Mesodermal cell (in vitro differentiated cells): ENCODE data around the gene ARL6IP5.

Source experiments
- H3K27ac ChIP-seq: 2 replicates; pipeline ENCODE4 v1.7.0; 2013; ENCODE audit warnings: mild to moderate bottlenecking, low read depth, low read length, moderate library complexity; ENCODE audit not compliant: severe bottlenecking
- H3K36me3 ChIP-seq: 2 replicates; pipeline ENCODE4 v1.7.1; 2013; ENCODE audit warnings: mild to moderate bottlenecking, low read length, moderate library complexity; ENCODE audit not compliant: control insufficient read depth, insufficient read depth
- H3K4me1 ChIP-seq: one replicate; pipeline ENCODE4 v1.7.1; 2013; ENCODE audit warnings: mild to moderate bottlenecking, low read length; ENCODE audit not compliant: insufficient read depth, control insufficient read depth, poor library complexity, severe bottlenecking
- H3K4me3 ChIP-seq: 2 replicates; pipeline ENCODE4 v1.7.0; 2013; ENCODE audit warnings: low read length, control low read depth, mild to moderate bottlenecking; ENCODE audit not compliant: insufficient read depth, poor library complexity, severe bottlenecking; ENCODE audit errors: extremely low read depth
- H3K9me3 ChIP-seq: 2 replicates; pipeline ENCODE4 v1.7.1; 2013; ENCODE audit warnings: mild to moderate bottlenecking, low read length, moderate library complexity; ENCODE audit not compliant: control insufficient read depth
- WGBS, 2 experiments: methylation state at CpG; one replicate each; pipeline ENCODE4 v1.1.5; 2013; ENCODE audit warnings: missing lambda C conversion rate in 2 of 2; ENCODE audit not compliant: insufficient coverage in 2 of 2; 5-methylcytosine and 5-hydroxymethylcytosine counted together

Gene ARL6IP5

GRCh38 chr3:69102384-69102783 lies 17.6 kb downstream of the ARL6IP5 start:
- H3K27ac ChIP-seq = no peak overlapping the region
- peaks cover 61% of the 10 kb centered on the region for H3K36me3 ChIP-seq
- no peak overlapping the region for H3K4me3 ChIP-seq
- peaks cover 14% of the 10 kb centered on the region for H3K4me1 ChIP-seq
- WGBS, 2 experiments = 98 to 100% methylated on average over 3 to 4 of the region's 4 CpGs
- H3K9me3 ChIP-seq = no peaks in the 10 kb centered on the region

- Histone ChIP-seq H3K36me3 (peaks cover 61% of the 10 kb centered on the region), H3K4me3 (no peak overlapping the region), H3K27ac (no peak overlapping the region), H3K9me3 (no peaks in the 10 kb centered on the region), H3K4me1 (peaks cover 14% of the 10 kb centered on the region)
- 100% methylated on average over 1 of the region's 3 CpGs; no CpG with 5 or more reads in 1 of the 2 experiments for WGBS, 2 experiments
Measured at GRCh38 chr3:69103123-69103522, 18.4 kb downstream of the ARL6IP5 start.

GRCh38 chr3:69104586-69104985 lies 19.8 kb downstream of the ARL6IP5 start:
- WGBS, 2 experiments = 100% methylated on average over 3 of the region's 8 CpGs
- no peak overlapping the region for H3K4me3 ChIP-seq
- peaks cover 58% of the 10 kb centered on the region for H3K36me3 ChIP-seq

GRCh38 chr3:69105320-69105719 lies 20.6 kb downstream of the ARL6IP5 start:
- Histone ChIP-seq H3K9me3 (no peaks in the 10 kb centered on the region), H3K27ac (no peak overlapping the region), H3K4me1 (peaks cover 14% of the 10 kb centered on the region), H3K36me3 (peaks cover 50% of the 10 kb centered on the region), H3K4me3 (no peak overlapping the region)
- WGBS, 2 experiments = 94 to 100% methylated on average over 1 to 2 of the region's 3 CpGs

More at GRCh38 chr3:69104586-69104985, 19.8 kb downstream of the ARL6IP5 start:
- peaks cover 14% of the 10 kb centered on the region for H3K4me1 ChIP-seq
- no peak overlapping the region for H3K27ac ChIP-seq
- no peaks in the 10 kb centered on the region for H3K9me3 ChIP-seq

- Histone ChIP-seq H3K27ac (no peak overlapping the region), H3K9me3 (no peaks in the 10 kb centered on the region), H3K4me1 (no peaks in the 10 kb centered on the region), H3K4me3 (no peak overlapping the region), H3K36me3 (peaks cover 33% of the 10 kb centered on the region)
- 97% methylated on average over 4 of the region's 5 CpGs for WGBS, 2 experiments
Measured at GRCh38 chr3:69107841-69108240, 23.1 kb downstream of the ARL6IP5 start.

GRCh38 chr3:69108811-69109210 lies 24.1 kb downstream of the ARL6IP5 start:
- 83 to 88% methylated on average over 1 to 4 of the region's 5 CpGs for WGBS, 2 experiments
- H3K27ac ChIP-seq = no peak overlapping the region
- H3K4me1 ChIP-seq = no peaks in the 10 kb centered on the region
- no peak overlapping the region for H3K4me3 ChIP-seq
- peaks cover 24% of the 10 kb centered on the region for H3K36me3 ChIP-seq
- H3K9me3 ChIP-seq = no peaks in the 10 kb centered on the region

GRCh38 chr3:69110941-69111546 lies 26.3 kb downstream of the ARL6IP5 start:
- Histone ChIP-seq H3K4me1 (no peaks in the 10 kb centered on the region), H3K9me3 (no peaks in the 10 kb centered on the region), H3K27ac (no peak overlapping the region), H3K36me3 (peaks cover 1% of the 10 kb centered on the region), H3K4me3 (no peak overlapping the region)
- WGBS, 2 experiments = 67 to 80% methylated on average over 1 of the region's 1 CpG

- H3K36me3 ChIP-seq = no peaks in the 10 kb centered on the region
- H3K4me3 ChIP-seq = no peak overlapping the region
- H3K27ac ChIP-seq = no peak overlapping the region
- 92 to 95% methylated on average over 2 of the region's 3 CpGs for WGBS, 2 experiments
- H3K4me1 ChIP-seq = no peaks in the 10 kb centered on the region
- no peaks in the 10 kb centered on the region for H3K9me3 ChIP-seq
Measured at GRCh38 chr3:69113536-69113935, 28.8 kb downstream of the ARL6IP5 start.

GRCh38 chr3:69115731-69116130 lies 31.0 kb downstream of the ARL6IP5 start:
- Histone ChIP-seq H3K4me3 (no peak overlapping the region), H3K4me1 (no peaks in the 10 kb centered on the region), H3K9me3 (no peaks in the 10 kb centered on the region), H3K27ac (no peak overlapping the region), H3K36me3 (no peaks in the 10 kb centered on the region)
- no CpG with 5 or more reads among the region's 2 CpGs for WGBS, 2 experiments

- H3K36me3 ChIP-seq = no peaks in the 10 kb centered on the region
- no peaks in the 10 kb centered on the region for H3K4me1 ChIP-seq
- 79 to 95% methylated on average over 2 of the region's 4 CpGs for WGBS, 2 experiments
- H3K9me3 ChIP-seq = no peaks in the 10 kb centered on the region
- no peak overlapping the region for H3K27ac ChIP-seq
- no peak overlapping the region for H3K4me3 ChIP-seq
Measured at GRCh38 chr3:69116162-69116561, 31.4 kb downstream of the ARL6IP5 start.

GRCh38 chr3:69116897-69117296 lies 32.2 kb downstream of the ARL6IP5 start:
- Histone ChIP-seq H3K4me3 (no peak overlapping the region), H3K36me3 (no peaks in the 10 kb centered on the region), H3K27ac (no peak overlapping the region), H3K4me1 (no peaks in the 10 kb centered on the region), H3K9me3 (no peaks in the 10 kb centered on the region)
- 83% methylated on average over 2 of the region's 3 CpGs; no CpG with 5 or more reads in 1 of the 2 experiments for WGBS, 2 experiments
